Suprapubic skin (tissue), 4 donors: ENCODE measurements around the gene MTR. TPM values are rescaled to one million over a fixed set of nuclear protein-coding genes. Genes with fewer than 3 reads are reported as not detected.

Experiments
- DNase-seq, 2 donors: peaks; one replicate each; pipeline ENCODE4 v3.0.0-alpha.2; 2019; ENCODE audit warnings: low spot score in 2 of 2
- H3K27ac ChIP-seq: fragments of 200-600 bp; sonication (generic); one replicate; pipeline ENCODE4 v1.5.1; 2019
- H3K27me3 ChIP-seq: fragments of 200-600 bp; sonication (generic); one replicate; pipeline ENCODE4 v1.5.1; 2019
- H3K36me3 ChIP-seq: fragments of 200-600 bp; sonication (generic); one replicate; pipeline ENCODE4 v1.5.1; 2019
- H3K4me1 ChIP-seq: fragments of 200-600 bp; sonication (generic); one replicate; pipeline ENCODE4 v1.5.1; 2019
- H3K4me3 ChIP-seq: fragments of 200-600 bp; sonication (generic); one replicate; pipeline ENCODE4 v1.5.1; 2019; ENCODE audit warnings: mild to moderate bottlenecking
- H3K9me3 ChIP-seq: fragments of 200-600 bp; sonication (generic); one replicate; pipeline ENCODE4 v1.5.1; 2019
- EP300 ChIP-seq: sonication (generic); formaldehyde crosslinking; IDR thresholded peaks from one replicate; pipeline ENCODE4 v1.6.1; 2017; ENCODE audit warnings: antibody characterized with exemption
- POLR2A ChIP-seq, 2 donors: fragments of 450-650 bp; IDR thresholded peaks; one replicate each; pipeline ENCODE4 v1.6.1; 2017; ENCODE audit warnings: antibody characterized with exemption in 2 of 2, mild to moderate bottlenecking in 2 of 2, moderate library complexity in 2 of 2
- POLR2AphosphoS5 ChIP-seq, 3 donors: sonication (generic); formaldehyde crosslinking; IDR thresholded peaks; one replicate each; pipeline ENCODE4 v1.6.1; 2017; ENCODE audit warnings: antibody characterized with exemption in 3 of 3
- WGBS: methylation state at CpG from one replicate; pipeline ENCODE4 v1.1.5; 2018; 5-methylcytosine and 5-hydroxymethylcytosine counted together
- total RNA-seq, 4 donors: library from RNA; depleted of rRNA; stranded (reverse); fragments of >200 nt; gene quantifications; one replicate each; pipeline ENCODE4 v1.1.0, GENCODE V29; 2016
- TF ChIP-seq, protein P1 (sequence below), 2 donors: fragments of 200-600 bp in 1 of 2; fragments of 450-650 bp in 1 of 2; sonication (generic) in 1 of 2; IDR thresholded peaks; one replicate each; pipeline ENCODE4 v1.5.1; 2016 to 2019; ENCODE audit warnings: antibody characterized with exemption in 2 of 2, mild to moderate bottlenecking in 1 of 2, moderate library complexity in 1 of 2

MTR gene
- total RNA-seq, 4 donors from 2014 or later = 17.7 to 77.7 (median 27.3) TPM

DNA sequence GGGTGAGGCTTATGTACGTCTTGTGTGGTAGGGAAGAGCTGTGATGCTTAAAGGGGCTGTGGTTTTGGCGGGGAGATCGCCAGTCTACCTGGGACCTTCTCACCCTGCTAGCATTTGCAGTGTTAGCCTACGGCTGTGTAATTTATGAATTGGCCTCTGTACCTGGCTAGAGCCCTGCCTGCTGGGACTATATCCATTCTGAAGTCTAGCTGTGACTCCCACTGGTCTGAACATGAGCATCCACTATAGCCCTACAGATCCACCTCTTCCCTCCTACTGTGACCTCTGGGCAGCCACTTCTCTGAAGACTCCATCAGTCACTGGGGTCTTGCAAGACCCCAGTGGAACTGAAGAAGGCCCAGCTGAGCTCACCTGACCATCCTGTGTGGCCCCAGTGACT is 135.4 kb downstream of the MTR start:
- no peak for DNase-seq
- 93% methylated on average over 4 of the region's 4 CpGs for WGBS
- no peaks in the 10 kb centered on the region for H3K27me3 ChIP-seq
- no peaks in the 10 kb centered on the region for H3K4me1 ChIP-seq
- H3K36me3 ChIP-seq = no peaks in the 10 kb centered on the region
- H3K4me3 ChIP-seq = no peak overlapping the region
- H3K27ac ChIP-seq = no peak overlapping the region
- TF ChIP-seq, protein P1, sequence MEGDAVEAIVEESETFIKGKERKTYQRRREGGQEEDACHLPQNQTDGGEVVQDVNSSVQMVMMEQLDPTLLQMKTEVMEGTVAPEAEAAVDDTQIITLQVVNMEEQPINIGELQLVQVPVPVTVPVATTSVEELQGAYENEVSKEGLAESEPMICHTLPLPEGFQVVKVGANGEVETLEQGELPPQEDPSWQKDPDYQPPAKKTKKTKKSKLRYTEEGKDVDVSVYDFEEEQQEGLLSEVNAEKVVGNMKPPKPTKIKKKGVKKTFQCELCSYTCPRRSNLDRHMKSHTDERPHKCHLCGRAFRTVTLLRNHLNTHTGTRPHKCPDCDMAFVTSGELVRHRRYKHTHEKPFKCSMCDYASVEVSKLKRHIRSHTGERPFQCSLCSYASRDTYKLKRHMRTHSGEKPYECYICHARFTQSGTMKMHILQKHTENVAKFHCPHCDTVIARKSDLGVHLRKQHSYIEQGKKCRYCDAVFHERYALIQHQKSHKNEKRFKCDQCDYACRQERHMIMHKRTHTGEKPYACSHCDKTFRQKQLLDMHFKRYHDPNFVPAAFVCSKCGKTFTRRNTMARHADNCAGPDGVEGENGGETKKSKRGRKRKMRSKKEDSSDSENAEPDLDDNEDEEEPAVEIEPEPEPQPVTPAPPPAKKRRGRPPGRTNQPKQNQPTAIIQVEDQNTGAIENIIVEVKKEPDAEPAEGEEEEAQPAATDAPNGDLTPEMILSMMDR (IDR thresholded peaks at IDR 0.05) = no peak
- TF ChIP-seq POLR2AphosphoS5 (IDR thresholded peaks at IDR 0.05) (no peak), POLR2A (IDR thresholded peaks at IDR 0.05) (no peak), EP300 (no peak)
- H3K9me3 ChIP-seq = peaks cover 10% of the 10 kb centered on the region

DNA sequence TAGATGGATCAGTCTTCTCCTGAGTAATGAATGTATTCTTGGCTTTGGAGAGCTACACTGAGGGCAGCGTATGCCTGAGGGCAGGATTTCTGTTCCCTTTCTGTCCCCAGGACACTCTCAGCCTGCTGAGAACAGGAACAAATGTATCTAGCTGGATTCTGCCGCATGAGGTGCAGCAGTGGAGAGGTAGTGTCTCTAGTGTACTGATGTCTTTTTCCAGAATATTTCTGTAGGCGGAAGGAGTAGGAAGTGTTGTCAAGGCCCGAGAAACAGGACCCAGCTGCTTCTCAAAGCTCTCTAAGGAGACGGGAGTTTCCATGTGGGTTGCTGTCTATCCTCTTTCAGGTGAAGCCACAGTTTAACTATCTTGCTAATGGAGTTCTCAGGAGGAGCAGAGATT is 143.7 kb downstream of the MTR start:
- Histone ChIP-seq H3K9me3 (no peaks in the 10 kb centered on the region), H3K4me3 (no peak overlapping the region), H3K36me3 (no peaks in the 10 kb centered on the region), H3K27me3 (no peaks in the 10 kb centered on the region), H3K4me1 (no peaks in the 10 kb centered on the region), H3K27ac (no peak overlapping the region)
- TF ChIP-seq POLR2AphosphoS5 (IDR thresholded peaks at IDR 0.05) (no peak), POLR2A (IDR thresholded peaks at IDR 0.05) (no peak), EP300 (no peak)
- TF ChIP-seq, protein P1 (IDR thresholded peaks at IDR 0.05) = no peak
- 59% methylated on average over 5 of the region's 5 CpGs for WGBS
- DNase-seq = no peak

DNA sequence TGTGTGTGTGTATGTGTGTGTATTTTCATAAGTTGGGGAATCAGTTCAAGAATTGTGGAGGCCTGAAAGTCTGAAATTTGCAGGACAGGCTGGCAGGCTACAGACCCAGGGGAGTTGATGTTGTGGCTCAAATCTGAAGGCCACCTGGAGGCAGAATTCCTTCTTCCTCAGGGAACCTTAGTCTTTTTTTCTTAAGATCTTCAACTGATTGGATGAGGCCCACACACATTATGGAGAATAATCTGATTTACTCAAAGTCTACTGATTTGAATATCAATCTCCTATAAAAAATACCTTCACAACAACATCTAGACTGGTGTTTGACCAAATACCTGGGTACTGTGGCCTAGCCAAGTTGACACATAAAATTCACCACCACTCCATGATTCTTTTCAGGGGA is 147.3 kb downstream of the MTR start:
- H3K36me3 ChIP-seq = no peaks in the 10 kb centered on the region
- no peaks in the 10 kb centered on the region for H3K9me3 ChIP-seq
- no peaks in the 10 kb centered on the region for H3K4me1 ChIP-seq
- TF ChIP-seq POLR2A (IDR thresholded peaks at IDR 0.05) = no peak
- no peak for TF ChIP-seq EP300
- TF ChIP-seq POLR2AphosphoS5 (IDR thresholded peaks at IDR 0.05) = no peak
- TF ChIP-seq, protein P1 (IDR thresholded peaks at IDR 0.05) = no peak
- no peaks in the 10 kb centered on the region for H3K27me3 ChIP-seq
- no peak overlapping the region for H3K27ac ChIP-seq
- DNase-seq = no peak
- H3K4me3 ChIP-seq = no peak overlapping the region

DNA sequence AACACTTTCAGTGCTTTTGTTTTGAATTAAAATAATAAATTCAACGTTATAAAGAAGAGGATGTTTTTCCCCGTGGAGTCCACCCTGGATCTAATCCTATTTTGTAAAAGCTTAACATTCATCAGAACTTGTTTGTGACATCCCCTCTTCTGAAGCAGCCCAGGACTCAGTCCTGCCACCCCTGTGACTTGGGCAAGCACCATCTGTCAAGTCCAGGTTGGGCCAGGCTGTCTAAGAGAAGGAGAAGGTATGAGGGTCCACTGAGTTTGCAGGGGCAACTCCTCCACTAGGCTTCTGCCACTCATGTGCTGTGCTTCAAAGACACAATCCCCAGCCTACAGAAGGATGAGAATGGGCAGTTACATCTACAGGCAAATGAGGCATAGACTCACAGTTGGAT is 149.5 kb downstream of the MTR start:
- TF ChIP-seq EP300 (no peak), POLR2AphosphoS5 (IDR thresholded peaks at IDR 0.05) (no peak), POLR2A (IDR thresholded peaks at IDR 0.05) (no peak)
- TF ChIP-seq, protein P1 (IDR thresholded peaks at IDR 0.05) = no peak
- no peaks in the 10 kb centered on the region for H3K36me3 ChIP-seq
- DNase-seq = no peak
- 55% methylated on average over 2 of the region's 2 CpGs for WGBS
- no peak overlapping the region for H3K27ac ChIP-seq
- no peaks in the 10 kb centered on the region for H3K4me1 ChIP-seq
- no peaks in the 10 kb centered on the region for H3K27me3 ChIP-seq
- no peak overlapping the region for H3K4me3 ChIP-seq
- H3K9me3 ChIP-seq = no peaks in the 10 kb centered on the region

DNA sequence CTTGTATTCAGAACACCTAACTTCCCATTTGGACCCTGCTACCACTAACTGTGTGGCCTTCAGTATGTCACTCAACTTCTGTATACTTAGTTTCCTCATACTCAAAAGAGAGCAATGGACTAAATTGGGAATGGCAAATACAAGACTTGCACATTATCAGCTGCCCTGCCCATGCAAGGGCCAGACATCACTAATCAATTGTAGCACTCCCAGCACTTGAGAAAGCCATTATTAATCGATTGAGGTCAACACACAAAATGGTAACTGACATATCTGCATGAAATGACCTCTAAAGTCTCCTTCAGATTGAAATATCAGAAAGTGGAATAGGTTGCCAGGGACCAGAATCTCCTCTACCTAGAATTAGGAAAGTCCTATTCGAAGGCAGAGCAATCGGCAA is 149.9 kb downstream of the MTR start:
- Histone ChIP-seq H3K27ac (no peak overlapping the region), H3K4me3 (no peak overlapping the region), H3K27me3 (no peaks in the 10 kb centered on the region), H3K9me3 (no peaks in the 10 kb centered on the region), H3K4me1 (no peaks in the 10 kb centered on the region), H3K36me3 (no peaks in the 10 kb centered on the region)
- WGBS = 93% methylated on average over 3 of the region's 3 CpGs
- no peak for TF ChIP-seq POLR2AphosphoS5 (IDR thresholded peaks at IDR 0.05)
- no peak for TF ChIP-seq EP300
- TF ChIP-seq POLR2A (IDR thresholded peaks at IDR 0.05) = no peak
- TF ChIP-seq, protein P1 (IDR thresholded peaks at IDR 0.05) = no peak
- no peak for DNase-seq
